Mammary epithelial cell (primary cell): ENCODE results near the gene EXD3.

ENCODE experiments used
- CTCF ChIP-seq, 2 donors: IDR thresholded peaks in 1 of 2; conservative IDR thresholded peaks in 1 of 2; 2 replicates each; pipeline ENCODE4 v1.5.1; 2011 to 2012; ENCODE audit warnings: inconsistent platforms in 2 of 2, low read length in 2 of 2, mild to moderate bottlenecking in 2 of 2, control low read depth in 1 of 2, low read depth in 1 of 2; ENCODE audit not compliant: insufficient read depth in 1 of 2; ENCODE audit errors: extremely low read depth in 1 of 2
- EZH2 ChIP-seq: IDR thresholded peaks from 2 replicates; pipeline ENCODE4 v1.6.1; 2012; ENCODE audit warnings: low read length, inconsistent platforms, borderline replicate concordance

- no peak for TF ChIP-seq CTCF (conservative IDR thresholded peaks at IDR 0.05 in 1 of 2, IDR thresholded peaks at IDR 0.05 in 1 of 2; ENCODE audit: extremely low read depth in 1 of 2, insufficient read depth in 1 of 2, low read depth in 1 of 2, low read length in 2 of 2)
- TF ChIP-seq EZH2 = no peak
Observed at GRCh38 chr9:137318602-137319001, 104.4 kb downstream of the EXD3 start.
